Measurements from ENCODE around the gene TSPAN18.
A peak's percentile ranks its signal among the peaks of the same experiment; 100 is the strongest.

The TSPAN18 gene

DNA sequence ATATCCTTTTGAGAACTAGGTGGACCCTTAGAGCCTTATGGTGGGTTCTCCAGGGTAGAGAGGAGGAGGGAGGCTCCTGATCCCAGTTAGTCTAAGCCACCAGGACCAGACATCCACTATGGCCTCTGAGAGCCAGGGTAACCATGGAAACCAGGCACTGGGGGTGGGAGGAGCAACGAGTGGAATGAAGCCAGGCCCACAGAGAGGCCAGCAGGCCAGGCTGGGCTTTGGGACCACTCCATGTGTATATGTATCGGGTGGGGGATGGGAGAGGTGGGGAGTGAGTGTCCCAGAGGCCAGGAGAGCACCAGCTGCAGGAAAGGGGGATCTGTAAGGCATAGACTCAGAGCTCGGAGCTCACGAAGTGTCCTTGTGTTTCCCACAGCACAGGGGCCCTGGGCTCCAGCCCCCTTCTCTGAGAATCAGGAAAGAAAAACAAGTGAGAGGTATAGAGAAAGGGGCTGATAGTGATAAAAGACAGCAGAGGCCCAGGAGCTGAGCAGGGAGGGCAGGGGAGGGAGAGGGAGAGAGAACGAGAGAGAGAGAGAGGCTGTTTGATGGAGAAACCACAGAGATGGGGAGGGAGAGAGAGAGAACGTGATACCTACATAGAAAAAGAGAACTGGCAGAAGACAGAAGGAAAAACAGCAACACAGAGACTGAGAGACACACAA, 15.5 kb upstream of the TSPAN18 start:
- DNase-seq (ENCODE audit: low read depth in 2 of 2) = no peak

- DNase-seq (ENCODE audit: low read depth in 2 of 2) = no peak
These were observed 14.8 kb upstream of the TSPAN18 start for GRCh38 chr11:44711787-44712608.

DNA sequence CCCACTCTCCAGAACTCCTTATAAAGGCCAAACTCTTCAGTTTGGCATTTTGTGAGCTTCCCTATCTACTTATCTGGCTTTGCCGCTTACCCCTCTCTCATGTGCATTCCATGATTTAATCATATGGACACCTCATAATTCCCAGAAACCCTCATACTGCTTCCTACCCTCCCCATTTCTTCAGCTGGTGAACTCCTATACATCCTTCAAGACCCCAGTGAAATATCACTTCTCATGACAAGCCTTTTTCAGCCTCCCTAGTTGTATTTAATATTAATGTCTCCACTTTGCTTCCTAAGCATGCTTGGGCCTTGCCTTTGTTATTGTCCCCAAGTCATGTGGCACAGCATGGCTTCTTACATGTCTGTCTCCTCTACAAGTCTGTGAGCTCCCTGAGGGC, 13.7 kb upstream of the TSPAN18 start:
- DNase-seq (ENCODE audit: low read depth in 2 of 2) = no peak

DNA sequence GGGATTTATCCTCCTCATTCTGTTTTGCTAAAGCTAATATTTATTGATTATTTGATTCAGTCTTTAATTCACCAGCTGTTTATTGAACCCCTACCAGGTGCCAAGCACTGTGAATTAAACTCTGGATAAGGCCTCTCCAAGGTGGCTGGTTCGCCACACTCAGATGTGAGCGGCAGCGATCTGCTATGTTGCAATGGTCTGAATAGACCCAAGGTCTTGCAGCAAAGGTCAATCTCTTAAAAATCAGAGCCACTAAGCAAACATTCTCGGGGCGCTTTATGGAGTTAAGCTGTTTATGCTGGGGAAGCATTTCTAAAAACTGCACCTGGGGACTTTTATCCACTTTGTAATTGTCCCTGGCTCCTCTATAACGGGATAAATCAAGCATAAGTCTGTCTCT, 10.5 kb upstream of the TSPAN18 start:
- no peak for DNase-seq (ENCODE audit: low read depth in 2 of 2)

- DNase-seq (ENCODE audit: low read depth in 2 of 2) = no peak
These were observed 8.7 kb upstream of the TSPAN18 start for GRCh38 chr11:44718057-44718456.

- no peak for DNase-seq (ENCODE audit: low read depth in 2 of 2)
These were observed 8.0 kb upstream of the TSPAN18 start for GRCh38 chr11:44718612-44719390.

DNA sequence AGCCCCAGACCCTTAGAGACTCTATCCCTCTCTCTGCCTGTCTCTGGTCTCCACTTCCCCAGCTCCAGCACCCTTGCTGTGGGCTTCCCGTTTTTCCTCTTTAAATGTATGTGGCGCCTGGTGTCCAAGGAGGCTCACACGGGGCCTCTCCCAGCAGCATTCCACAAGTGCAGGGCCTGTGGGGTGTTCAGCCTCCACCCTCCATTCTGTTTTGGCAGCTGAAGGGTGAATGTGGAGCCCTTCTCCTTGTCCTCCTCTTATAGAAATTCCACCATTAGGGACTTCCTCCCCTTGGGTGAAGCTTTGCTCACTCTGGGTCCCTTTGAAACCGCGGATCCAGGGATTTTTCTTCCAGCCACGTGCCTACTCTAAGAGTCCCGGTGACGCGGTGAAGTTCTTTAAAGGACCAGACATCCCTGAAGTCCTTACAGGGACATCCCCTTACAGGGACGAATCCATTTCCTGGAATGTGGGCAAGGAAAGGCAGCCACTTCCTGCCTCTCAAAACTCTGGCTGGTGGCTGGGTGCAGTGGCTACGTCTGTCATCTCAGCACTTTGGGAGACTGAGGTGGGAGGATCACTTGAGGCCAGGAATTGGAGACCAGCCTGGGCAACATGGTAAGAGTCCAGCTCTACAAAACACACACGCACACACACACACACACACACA, 1.6 kb upstream of the TSPAN18 start:
- no peak for DNase-seq (ENCODE audit: low read depth in 2 of 2)

DNA sequence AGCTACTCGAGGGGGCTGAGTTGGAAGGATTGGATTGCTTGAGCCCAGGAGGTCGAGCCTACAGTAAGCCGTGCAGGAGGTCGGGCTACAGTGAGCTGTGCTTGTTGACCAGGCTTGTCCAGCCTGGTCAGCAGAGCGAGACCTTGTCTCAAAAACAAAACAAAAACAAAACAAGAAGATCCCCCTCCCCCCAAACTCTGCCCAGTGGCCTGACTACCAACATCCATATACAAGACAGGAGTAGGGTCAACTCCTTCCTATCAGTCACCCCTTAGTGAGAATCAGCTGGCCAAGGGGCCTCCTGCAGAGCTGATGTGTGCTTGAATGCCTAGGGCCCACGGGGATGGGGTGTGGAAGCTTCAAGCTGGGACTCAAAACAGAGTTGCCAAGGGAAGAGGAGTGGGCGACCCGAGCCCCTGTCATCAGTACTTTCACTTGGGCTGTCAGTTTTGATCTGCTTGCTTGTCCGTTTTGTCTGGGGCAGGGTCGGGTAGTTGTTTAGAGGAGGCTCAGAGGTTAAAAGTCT, 942 bp upstream of the TSPAN18 start:
- DNase-seq (ENCODE audit: low read depth in 2 of 2) = no peak

- DNase-seq (ENCODE audit: low read depth in 2 of 2) = no peak
These were observed 281 bp downstream of the TSPAN18 start for GRCh38 chr11:44727114-44727372.

DNA sequence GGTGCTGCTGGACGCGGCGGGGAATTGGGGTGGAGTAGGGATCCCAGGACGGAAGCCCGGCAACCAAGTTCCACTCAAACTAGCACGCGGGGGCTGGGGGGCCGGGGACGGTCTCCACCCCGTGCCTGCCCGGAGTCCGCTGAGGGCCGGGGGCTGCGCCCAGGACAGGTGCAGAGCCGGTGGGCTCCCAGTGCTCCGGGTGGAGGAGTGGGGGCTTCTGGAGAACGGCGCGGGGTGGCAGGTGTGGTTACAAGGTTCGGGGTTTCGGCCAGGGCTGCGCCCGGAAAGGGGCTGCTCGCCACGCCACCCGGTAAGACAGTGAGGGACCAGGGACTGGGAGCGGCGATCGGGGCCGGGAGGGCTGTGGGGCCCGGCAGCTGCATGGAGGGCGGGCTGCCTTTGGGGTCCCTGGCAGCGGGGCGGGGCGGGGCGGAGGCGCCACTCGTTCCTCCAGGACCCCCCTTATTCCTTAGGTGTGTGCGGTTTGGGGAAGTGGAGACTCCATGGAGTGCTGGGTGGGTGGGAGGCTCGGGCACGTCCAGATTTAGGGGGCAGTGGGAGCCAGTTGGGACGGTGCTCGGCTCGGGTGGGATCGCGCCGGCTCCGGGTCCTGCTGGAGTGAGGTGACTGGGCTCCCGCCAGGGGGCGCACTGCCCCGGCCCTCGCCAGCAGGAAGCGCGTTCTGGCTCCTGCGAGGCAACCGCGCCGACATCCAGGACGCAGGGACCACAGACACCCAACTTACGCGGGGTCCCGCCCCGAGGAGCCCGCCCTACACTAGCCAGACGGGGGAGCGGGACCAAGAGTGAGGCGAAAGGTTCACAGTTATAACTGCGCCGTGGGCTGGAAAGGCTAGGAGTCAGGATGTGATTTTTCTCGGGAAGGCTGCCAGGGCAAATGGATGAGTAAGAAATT, 868 bp downstream of the TSPAN18 start:
- peak in 1 of 2 experiments; percentile 74 for DNase-seq (ENCODE audit: low read depth in 2 of 2)

DNA sequence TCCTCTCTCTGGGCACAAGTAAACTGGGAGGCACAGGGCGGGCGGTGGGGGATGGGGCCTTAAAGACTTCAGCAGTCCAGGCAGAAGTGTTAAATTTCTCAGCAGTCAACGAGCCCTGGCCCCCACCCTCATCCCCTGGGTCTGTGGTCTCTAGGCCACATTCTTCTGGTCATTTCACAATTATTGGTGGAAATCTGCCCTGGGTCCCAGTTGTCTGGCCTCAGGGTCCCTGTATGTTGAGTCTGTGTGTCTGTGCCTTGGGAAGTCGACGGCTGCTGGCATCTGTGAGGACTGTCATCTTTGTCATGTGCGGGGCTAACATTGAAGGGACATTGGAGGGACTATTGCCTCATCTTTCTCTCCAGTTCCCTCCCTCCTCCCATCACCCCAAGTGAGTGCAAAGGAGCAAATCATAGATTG, 1.7 kb downstream of the TSPAN18 start:
- no peak for DNase-seq (ENCODE audit: low read depth in 2 of 2)

GRCh38 chr11:44729063-44729462, 2.3 kb downstream of the TSPAN18 start:
- no peak for DNase-seq (ENCODE audit: low read depth in 2 of 2)

DNA sequence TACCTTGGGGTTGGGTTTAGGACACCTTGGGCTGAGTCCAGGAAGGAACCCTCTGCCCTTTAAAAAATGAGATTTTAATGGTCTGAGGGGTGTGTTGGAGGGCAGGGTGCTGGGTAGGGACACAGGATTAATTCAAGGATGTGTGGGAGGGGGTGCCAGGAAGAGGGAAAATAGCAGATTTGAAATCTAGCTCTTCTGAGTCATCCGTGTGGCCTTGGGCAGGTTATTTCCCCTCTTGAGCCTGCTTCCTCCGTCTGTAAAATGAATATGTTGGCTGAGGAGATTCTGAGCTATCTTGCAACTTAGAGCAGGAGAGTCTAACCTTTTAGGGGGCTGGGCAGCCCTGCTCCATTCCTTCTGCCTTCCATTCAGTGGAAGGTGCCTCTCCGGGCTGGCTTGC, 3.0 kb downstream of the TSPAN18 start:
- DNase-seq (ENCODE audit: low read depth in 2 of 2) = no peak

GRCh38 chr11:44730775-44731174, 4.0 kb downstream of the TSPAN18 start:
- DNase-seq (ENCODE audit: low read depth in 2 of 2) = no peak

- DNase-seq (ENCODE audit: low read depth in 2 of 2) = peak; percentile 86
These were observed 5.1 kb downstream of the TSPAN18 start for GRCh38 chr11:44731685-44732430.

- no peak for DNase-seq (ENCODE audit: low read depth in 2 of 2)
These were observed 5.8 kb downstream of the TSPAN18 start for GRCh38 chr11:44732564-44732963.

DNA sequence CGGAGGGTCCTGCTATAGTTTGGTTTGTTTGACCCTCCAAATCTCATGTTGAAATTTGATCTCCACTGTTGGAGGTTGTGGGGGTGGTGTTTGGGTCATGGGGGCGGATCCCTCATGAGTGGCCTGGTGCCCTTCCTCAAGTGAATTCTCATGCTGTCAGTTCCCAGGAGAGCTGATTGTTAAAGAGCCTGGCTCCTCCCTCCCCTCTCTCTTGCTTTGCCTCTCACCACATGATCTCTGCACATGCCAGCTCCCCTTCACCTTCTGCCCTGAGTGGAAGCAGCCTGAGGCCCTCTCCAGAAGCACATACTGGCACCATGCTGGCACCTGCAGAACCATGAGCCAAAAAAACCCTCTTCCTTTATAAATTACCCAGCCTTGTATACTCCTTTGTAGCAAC, 7.1 kb downstream of the TSPAN18 start:
- no peak for DNase-seq (ENCODE audit: low read depth in 2 of 2)

DNA sequence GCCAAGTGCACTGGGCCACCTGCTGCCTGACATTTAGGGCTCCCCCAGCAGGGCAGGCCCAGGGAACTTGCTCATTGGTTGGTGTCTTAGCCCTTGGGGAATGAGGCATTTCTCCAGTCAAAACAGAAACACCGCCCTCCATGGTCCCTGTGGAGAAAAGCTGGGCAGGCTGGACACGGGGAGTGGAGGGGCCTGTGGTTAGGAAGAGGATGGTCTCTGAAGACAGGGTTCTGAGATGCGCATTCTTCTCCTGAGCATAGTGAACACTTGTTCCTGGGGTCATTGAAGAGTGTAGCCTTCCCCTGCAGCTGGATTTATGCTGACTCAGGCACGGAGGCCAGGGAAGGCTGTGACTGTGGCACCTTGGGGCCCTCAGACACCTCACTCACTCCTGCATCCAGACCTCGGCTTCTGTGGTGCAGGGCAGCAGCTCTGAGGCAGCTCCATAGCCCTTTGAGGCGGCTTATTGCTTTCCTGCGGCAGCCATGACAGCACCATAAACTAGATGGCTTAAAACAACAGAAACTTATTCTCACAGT, 8.2 kb downstream of the TSPAN18 start:
- no peak for DNase-seq (ENCODE audit: low read depth in 2 of 2)

- no peak for DNase-seq (ENCODE audit: low read depth in 2 of 2)
These were observed 10.0 kb downstream of the TSPAN18 start for GRCh38 chr11:44736791-44737190.

Measured in fibroblast of skin of left biceps (primary cell).